Keratinocyte (primary cell): Measurements from ENCODE around the gene FAM163A.

Experiments
- CTCF ChIP-seq, 3 experiments: IDR thresholded peaks in 1 of 3; conservative IDR thresholded peaks in 1 of 3; optimal IDR thresholded peaks in 1 of 3; 2 replicates in 2 of 3; 3 replicates in 1 of 3; pipeline versions ENCODE3 to v1.5.1; 2011; ENCODE audit warnings: low read length in 3 of 3, mild to moderate bottlenecking in 3 of 3, moderate library complexity in 2 of 3, control low read depth in 1 of 3, inconsistent platforms in 1 of 3; ENCODE audit not compliant: insufficient read depth in 2 of 3; ENCODE audit errors: extremely low read depth in 1 of 3
- EZH2 ChIP-seq: IDR thresholded peaks from one replicate; pipeline ENCODE4 v1.6.1; 2012; ENCODE audit warnings: inconsistent platforms, mild to moderate bottlenecking, low read length, moderate library complexity

DNA sequence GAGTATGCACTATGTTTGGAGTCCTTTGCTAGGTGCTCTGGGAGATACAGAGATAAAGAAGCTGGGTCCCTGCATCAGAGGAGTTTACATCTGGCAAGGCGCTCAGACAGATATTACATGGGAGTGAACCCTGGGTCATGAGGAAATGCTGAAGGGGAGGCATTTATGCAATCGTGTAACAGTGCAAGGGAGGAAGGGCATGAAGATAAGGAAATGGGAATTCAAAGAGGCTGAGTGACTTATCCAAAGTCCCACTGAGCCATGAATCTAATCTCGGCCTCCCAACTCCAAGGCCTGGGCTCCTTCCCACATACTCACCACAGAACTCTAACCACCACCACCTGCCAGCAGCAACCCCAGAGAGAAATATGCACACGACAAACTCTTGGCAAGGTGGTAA, 51.6 kb downstream of the FAM163A start:
- TF ChIP-seq CTCF (optimal IDR thresholded peaks at IDR 0.05 in 1 of 3, IDR thresholded peaks at IDR 0.05 in 1 of 3, conservative IDR thresholded peaks at IDR 0.05 in 1 of 3; ENCODE audit: extremely low read depth in 1 of 3, insufficient read depth in 2 of 3, low read length in 3 of 3) (no peak), EZH2 (no peak)
